NCI-H345 treated with DMSO at 0.1 percent for 48 hours (cell line): ENCODE results near the gene ZSWIM4.

Experiments
- DNase-seq: peaks from one replicate; lab custom pipeline; 2025; ENCODE audit not compliant: unreplicated experiment; lab: John Stamatoyannopoulos, UW

The ZSWIM4 gene

DNA sequence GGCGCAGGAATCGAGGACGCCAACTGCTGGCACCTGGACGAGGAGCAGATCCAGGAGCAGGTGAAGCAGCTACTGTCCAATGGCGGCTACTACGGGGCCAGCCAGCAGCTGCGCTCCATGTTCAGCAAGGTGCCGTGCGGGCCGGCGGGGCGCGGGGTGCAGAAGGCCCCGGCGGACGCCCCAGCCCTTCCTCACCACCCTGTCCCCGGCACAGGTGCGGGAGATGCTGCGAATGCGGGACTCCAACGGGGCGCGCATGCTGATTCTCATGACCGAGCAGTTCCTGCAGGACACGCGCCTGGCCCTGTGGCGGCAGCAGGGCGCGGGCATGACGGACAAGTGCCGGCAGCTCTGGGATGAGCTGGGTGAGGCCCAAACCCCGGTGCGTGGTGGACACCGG lies 13.6 kb downstream of the ZSWIM4 start:
- no peak for DNase-seq

GRCh38 chr19:13812544-13812943 lies 17.3 kb downstream of the ZSWIM4 start:
- DNase-seq, result no peak

- DNase-seq, result no peak
These were observed 17.9 kb downstream of the ZSWIM4 start for GRCh38 chr19:13813147-13813546.

GRCh38 chr19:13814550-13814949 lies 19.3 kb downstream of the ZSWIM4 start:
- DNase-seq, result no peak

GRCh38 chr19:13817018-13817614 lies 21.9 kb downstream of the ZSWIM4 start:
- DNase-seq, result no peak

GRCh38 chr19:13817615-13818371 lies 22.6 kb downstream of the ZSWIM4 start:
- DNase-seq, result no peak

DNA sequence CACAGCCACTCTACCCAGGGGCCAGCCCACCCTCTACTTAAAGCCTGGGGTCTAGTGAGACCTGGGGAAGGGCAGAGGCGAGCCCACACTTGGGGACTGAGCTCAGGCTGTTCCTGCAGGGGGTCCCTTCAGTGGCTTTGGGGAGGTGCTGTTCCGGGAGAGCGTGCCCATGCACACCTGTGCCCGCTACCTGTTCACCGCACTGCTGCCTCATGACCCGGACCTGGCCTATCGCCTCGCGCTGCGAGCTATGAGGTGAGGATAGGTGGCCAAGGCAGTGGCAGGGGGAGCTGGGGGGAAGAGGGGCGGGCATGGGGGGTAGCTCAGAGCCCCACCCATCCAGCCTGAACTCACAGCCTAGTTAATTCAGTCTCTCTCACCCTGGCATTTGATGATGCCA lies 24.0 kb downstream of the ZSWIM4 start:
- no peak for DNase-seq

DNA sequence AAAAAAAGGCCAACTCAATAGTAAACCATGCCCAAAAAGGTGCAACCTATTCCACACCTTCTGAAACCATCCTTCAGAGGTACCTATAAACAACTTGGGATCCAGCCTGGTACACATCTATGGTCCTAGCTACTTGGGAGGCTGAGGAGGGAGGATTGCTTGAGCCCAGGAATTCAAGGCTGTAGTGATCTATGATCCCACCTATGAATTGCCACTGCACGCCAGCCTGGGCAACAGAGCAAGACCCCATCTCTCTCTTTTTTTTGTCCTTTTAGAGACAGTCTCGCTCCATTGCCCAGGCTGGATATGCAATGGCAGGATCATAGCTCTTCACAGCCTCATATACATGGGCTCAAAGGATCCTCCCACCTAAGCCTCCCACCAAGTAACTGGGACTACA lies 26.0 kb downstream of the ZSWIM4 start:
- no peak for DNase-seq

GRCh38 chr19:13823256-13823655 lies 28.0 kb downstream of the ZSWIM4 start:
- no peak for DNase-seq

DNA sequence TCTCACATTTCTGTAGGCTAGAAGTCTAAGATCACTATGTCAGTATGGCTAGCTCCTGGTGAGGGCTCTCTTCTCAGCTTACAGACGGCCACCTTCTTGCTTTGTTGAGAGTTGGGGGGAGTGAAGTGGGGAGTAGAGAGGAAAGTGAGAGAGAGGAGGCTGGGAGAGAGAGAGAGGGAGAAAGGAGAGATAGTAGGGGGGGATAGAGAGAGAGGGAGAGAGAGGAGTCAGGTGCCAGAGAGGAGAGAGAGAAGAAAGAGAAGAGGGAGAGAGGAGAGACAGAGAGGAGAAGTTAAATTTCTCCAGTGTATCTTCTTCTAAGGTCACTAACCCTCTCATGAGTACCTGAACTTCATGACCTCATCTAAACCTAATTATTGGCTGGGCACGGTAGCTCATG lies 28.7 kb downstream of the ZSWIM4 start:
- no peak for DNase-seq

- no peak for DNase-seq
These were observed 29.5 kb downstream of the ZSWIM4 start for GRCh38 chr19:13824703-13825102.

DNA sequence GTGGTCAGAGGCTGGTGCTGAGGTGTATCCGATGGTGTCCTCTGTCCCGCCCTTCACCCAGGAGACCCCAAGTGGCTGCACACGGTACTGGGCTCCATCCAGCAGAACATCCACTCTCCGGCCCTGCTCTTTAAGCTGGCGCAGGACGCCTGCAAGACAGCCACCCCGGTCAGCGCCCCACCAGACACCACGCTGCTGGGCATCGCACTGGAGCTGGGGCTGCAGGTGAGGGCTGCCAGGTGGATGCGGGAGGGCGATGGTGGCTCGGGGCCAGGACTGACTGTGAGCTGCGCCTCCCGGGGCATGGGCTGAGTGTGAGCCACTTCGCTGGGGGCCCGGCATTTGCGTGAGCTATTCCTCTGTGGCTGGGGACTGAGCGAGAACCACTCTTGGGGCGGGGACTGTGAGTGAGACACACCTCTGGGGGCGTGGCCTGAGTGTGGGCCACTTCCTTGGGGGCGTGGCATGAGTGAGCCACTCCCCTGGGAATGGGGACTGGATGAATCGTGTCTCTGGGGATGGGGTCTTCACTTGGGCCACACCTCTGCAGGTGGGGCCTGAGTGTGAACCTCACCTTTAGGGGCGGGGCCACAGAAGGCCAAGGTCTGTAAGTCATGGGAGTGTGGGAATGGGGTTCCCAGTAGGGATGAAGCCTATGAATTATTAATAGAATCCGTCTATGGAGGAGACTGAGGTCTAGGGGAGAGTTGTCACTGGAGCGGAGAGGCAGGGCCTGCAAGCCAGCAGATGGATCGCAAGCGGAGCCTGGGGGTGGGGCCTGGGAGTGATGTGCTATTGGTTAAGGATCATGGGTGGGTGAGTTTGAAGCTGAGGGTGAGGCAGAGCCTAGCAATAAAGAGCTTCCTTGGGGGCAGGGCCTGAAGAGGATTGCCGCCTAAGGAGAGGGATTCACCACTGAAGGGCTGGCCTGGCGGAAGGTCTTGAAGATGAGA lies 30.5 kb downstream of the ZSWIM4 start:
- no peak for DNase-seq

DNA sequence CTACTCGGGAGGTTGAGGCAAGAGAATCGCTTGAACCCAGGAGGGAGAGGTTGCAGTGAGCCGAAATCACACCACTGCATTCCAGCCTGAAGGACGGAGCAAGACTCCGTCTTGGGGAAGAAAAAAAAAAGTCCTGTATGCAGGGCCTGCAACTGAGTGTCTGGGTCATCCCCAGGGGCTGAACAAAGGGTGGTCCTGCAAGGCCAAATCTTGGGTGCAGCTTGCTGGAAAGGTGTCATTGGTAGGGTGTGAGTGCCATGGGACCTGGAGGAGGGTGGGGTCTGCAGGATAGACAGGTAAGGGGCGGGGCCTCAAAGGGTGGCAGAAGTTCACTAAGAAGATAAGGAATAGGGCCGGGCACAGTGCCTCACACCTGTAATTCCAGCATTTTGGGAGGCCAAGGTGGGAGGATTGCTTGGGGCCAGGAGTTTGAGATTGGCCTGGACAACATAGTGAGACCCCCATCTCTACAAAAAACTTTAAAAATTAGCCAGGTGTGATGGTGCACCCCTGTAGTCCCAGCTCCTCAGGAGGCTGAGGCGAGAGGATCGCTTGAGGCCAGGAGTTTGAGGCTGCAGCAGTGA lies 31.5 kb downstream of the ZSWIM4 start:
- no peak for DNase-seq

GRCh38 chr19:13827656-13828055 lies 32.4 kb downstream of the ZSWIM4 start:
- no peak for DNase-seq

DNA sequence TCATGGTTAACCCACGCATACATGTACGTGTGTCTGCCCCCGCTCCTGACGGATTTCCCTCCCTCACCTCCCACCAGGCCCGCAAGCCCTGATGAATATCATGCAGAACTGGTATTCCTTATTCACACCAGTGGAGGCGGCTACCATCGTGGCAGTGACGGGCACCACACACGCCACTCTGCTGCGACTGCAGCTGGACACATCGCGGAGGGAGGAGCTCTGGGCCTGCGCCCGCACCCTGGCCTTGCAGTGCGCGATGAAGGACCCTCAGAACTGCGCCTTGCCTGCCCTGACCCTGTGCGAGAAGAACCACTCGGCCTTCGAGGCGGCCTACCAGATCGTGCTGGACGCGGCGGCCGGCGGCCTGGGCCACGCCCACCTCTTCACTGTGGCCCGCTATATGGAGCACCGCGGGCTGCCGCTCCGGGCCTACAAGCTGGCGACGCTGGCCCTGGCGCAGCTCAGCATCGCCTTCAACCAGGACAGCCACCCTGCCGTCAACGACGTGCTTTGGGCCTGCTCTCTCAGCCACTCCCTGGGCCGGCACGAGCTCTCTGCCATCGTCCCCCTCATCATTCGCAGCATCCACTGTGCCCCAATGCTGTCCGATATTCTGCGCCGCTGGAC lies 35.0 kb downstream of the ZSWIM4 start:
- no peak for DNase-seq

- no peak for DNase-seq
These were observed 35.7 kb downstream of the ZSWIM4 start for GRCh38 chr19:13830741-13831536.

GRCh38 chr19:13831537-13832467 lies 36.6 kb downstream of the ZSWIM4 start:
- no peak for DNase-seq

GRCh38 chr19:13833330-13834243 lies 38.3 kb downstream of the ZSWIM4 start:
- peak; percentile 57 for DNase-seq
